HEK293T (cell line): ENCODE results near the gene TBC1D20.
"Not testable (repeated sequence)": the region's sequence is repeated elsewhere in the genome, so short reads cannot be mapped to it uniquely, and the experiment has no call there.

Source experiments
- FOXM1 ChIP-seq: fragments of 450-650 bp; IDR thresholded peaks from 2 replicates; pipeline ENCODE4 v1.6.1; 2017; ENCODE audit warnings: mild to moderate bottlenecking, borderline replicate concordance
- HDGF ChIP-seq: fragments of 450-650 bp; IDR thresholded peaks from 2 replicates; pipeline ENCODE4 v1.6.1; 2017; ENCODE audit warnings: antibody characterized with exemption, borderline replicate concordance
- LEF1 ChIP-seq: fragments of 450-650 bp; IDR thresholded peaks from 2 replicates; pipeline ENCODE4 v1.6.1; 2017; ENCODE audit warnings: mild to moderate bottlenecking, borderline replicate concordance
- NFRKB ChIP-seq: fragments of 450-650 bp; IDR thresholded peaks from 2 replicates; pipeline ENCODE4 v1.6.1; 2016; ENCODE audit warnings: mild to moderate bottlenecking, moderate library complexity
- TARDBP ChIP-seq: fragments of 450-650 bp; IDR thresholded peaks from 2 replicates; pipeline ENCODE4 v1.6.1; 2016

DNA sequence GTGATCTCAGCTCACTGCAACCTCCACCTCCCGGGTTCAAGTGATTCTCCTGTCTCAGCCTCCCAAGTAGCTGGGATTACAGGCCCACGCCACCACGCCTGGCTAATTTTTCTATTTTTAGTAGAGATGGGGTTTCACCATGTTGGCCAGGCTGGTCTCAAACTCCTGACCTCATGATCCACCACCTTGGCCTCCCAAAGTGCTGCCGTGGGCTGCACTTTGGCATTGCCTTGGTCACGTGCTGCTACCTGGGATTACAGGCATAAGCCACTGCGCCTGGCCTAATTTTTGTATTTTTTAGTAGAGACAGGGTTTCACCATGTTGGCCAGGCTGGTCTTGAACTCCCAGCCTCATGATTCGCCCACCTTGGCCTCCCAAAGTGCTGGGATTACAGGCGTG lies 75.7 kb downstream of the TBC1D20 start:
- TF ChIP-seq LEF1, FOXM1, HDGF, NFRKB, TARDBP: not testable (repeated sequence)
